ENCODE measurements around the gene RBMY1J.

- TF ChIP-seq CTCF (IDR thresholded peaks at IDR 0.05) (no peak), POLR2A (IDR thresholded peaks at IDR 0.05) (no peak)
Measured at GRCh38 chrY:22367416-22367815, 35.8 kb upstream of the RBMY1J start.
